Measurements from ENCODE around the gene OR1J2.

OR1J2 gene

GRCh38 chr9:122552812-122553211 is 42.2 kb downstream of the OR1J2 start, which contains the start of gene OR1N2:
OR1N2 (plus strand) TSS chr9:122553112; CDS start chr9:122553212, 100 bp downstream.
- DNase-seq: no peak
